Activated CD4-positive, CD25-positive, alpha-beta regulatory T cell treated with anti-CD3 and anti-CD28 coated beads, Interleukin-2, amount 50 U/mL, for 24 hours (primary cell): ENCODE results near the gene SLC12A2.

Experiments used
- ATAC-seq, 2 donors: fragments of 150-1000 bp; cut with Tn5 transposase; one replicate each; pipeline ENCODE4 v1.10.0; 2021; ENCODE audit warnings: mild to moderate bottlenecking in 1 of 2, moderate library complexity in 1 of 2

The SLC12A2 gene

GRCh38 chr5:128083033-128083810 lies at the start of gene SLC12A2:
TSS of gene SLC12A2 (plus strand) at chr5:128083766. CDS start at chr5:128083955, 189 bp downstream.
- ATAC-seq: peak; percentile 67 to 75

- no peak for ATAC-seq
Observed at GRCh38 chr5:128035689-128036088, 47.9 kb upstream of the SLC12A2 start.

- ATAC-seq: no peak
Observed at GRCh38 chr5:128036950-128037349, 46.6 kb upstream of the SLC12A2 start.

- ATAC-seq: no peak
Observed at GRCh38 chr5:128038643-128039042, 44.9 kb upstream of the SLC12A2 start.

- ATAC-seq: no peak
Observed at GRCh38 chr5:128040927-128041326, 42.6 kb upstream of the SLC12A2 start.

GRCh38 chr5:128052780-128053179 lies 30.8 kb upstream of the SLC12A2 start:
- ATAC-seq: no peak

GRCh38 chr5:128053291-128053954 lies 30.1 kb upstream of the SLC12A2 start:
- no peak for ATAC-seq

GRCh38 chr5:128060644-128061385 lies 22.8 kb upstream of the SLC12A2 start:
- ATAC-seq: no peak

GRCh38 chr5:128062172-128062746 lies 21.3 kb upstream of the SLC12A2 start:
- ATAC-seq: no peak

- ATAC-seq: no peak
Observed at GRCh38 chr5:128074171-128074570, 9.4 kb upstream of the SLC12A2 start.

GRCh38 chr5:128074953-128075352 lies 8.6 kb upstream of the SLC12A2 start:
- ATAC-seq: no peak

- ATAC-seq: no peak
Observed at GRCh38 chr5:128077526-128077925, 6.0 kb upstream of the SLC12A2 start.

- ATAC-seq: no peak
Observed at GRCh38 chr5:128081111-128081851, 2.3 kb upstream of the SLC12A2 start.

GRCh38 chr5:128082551-128083032 lies 974 bp upstream of the SLC12A2 start:
- ATAC-seq: peak; percentile 33 to 39

- ATAC-seq: peak; percentile 8
Observed at GRCh38 chr5:128083811-128084227, 253 bp downstream of the SLC12A2 start.

GRCh38 chr5:128084228-128085167 lies 932 bp downstream of the SLC12A2 start:
- ATAC-seq: peak; percentile 30 to 47

- ATAC-seq: no peak
Observed at GRCh38 chr5:128085413-128085812, 1.8 kb downstream of the SLC12A2 start.

GRCh38 chr5:128091579-128091978 lies 8.0 kb downstream of the SLC12A2 start:
- ATAC-seq: no peak

GRCh38 chr5:128092144-128092543 lies 8.6 kb downstream of the SLC12A2 start:
- no peak for ATAC-seq

GRCh38 chr5:128093368-128093767 lies 9.8 kb downstream of the SLC12A2 start:
- ATAC-seq: no peak

- no peak for ATAC-seq
Observed at GRCh38 chr5:128097224-128097623, 13.7 kb downstream of the SLC12A2 start.
